Activated naive CD8-positive, alpha-beta T cell (primary cell): ENCODE results near the gene KRT5.

Source experiments
- H3K27ac Mint-ChIP-seq: one replicate; pipeline ENCODE4 v1.8.0; 2021; ENCODE audit warnings: mixed read lengths
- H3K27me3 Mint-ChIP-seq: one replicate; pipeline ENCODE4 v1.8.0; 2021; ENCODE audit warnings: mixed read lengths
- H3K36me3 Mint-ChIP-seq: one replicate; pipeline ENCODE4 v1.8.0; 2021; ENCODE audit warnings: mixed read lengths
- H3K4me1 Mint-ChIP-seq: one replicate; pipeline ENCODE4 v1.8.0; 2021; ENCODE audit warnings: low read depth, mixed read lengths
- H3K4me3 Mint-ChIP-seq: one replicate; pipeline ENCODE4 v1.8.0; 2021; ENCODE audit warnings: mild to moderate bottlenecking, mixed read lengths
- H3K9me3 Mint-ChIP-seq: one replicate; pipeline ENCODE4 v1.8.0; 2021; ENCODE audit warnings: low read depth, mixed read lengths

The KRT5 gene

GRCh38 chr12:52529417-52529816 is 9.2 kb upstream of the KRT5 start:
- H3K27me3 Mint-ChIP-seq = no peaks in the 10 kb centered on the region
- H3K27ac Mint-ChIP-seq = no peak overlapping the region
- no peak overlapping the region for H3K4me3 Mint-ChIP-seq
- no peaks in the 10 kb centered on the region for H3K9me3 Mint-ChIP-seq
- no peaks in the 10 kb centered on the region for H3K4me1 Mint-ChIP-seq
- H3K36me3 Mint-ChIP-seq = no peaks in the 10 kb centered on the region

GRCh38 chr12:52528641-52529143 is 8.5 kb upstream of the KRT5 start:
- no peaks in the 10 kb centered on the region for H3K27me3 Mint-ChIP-seq
- H3K27ac Mint-ChIP-seq = no peak overlapping the region
- H3K4me3 Mint-ChIP-seq = no peak overlapping the region
- H3K9me3 Mint-ChIP-seq = no peaks in the 10 kb centered on the region
- no peaks in the 10 kb centered on the region for H3K4me1 Mint-ChIP-seq
- no peaks in the 10 kb centered on the region for H3K36me3 Mint-ChIP-seq

DNA sequence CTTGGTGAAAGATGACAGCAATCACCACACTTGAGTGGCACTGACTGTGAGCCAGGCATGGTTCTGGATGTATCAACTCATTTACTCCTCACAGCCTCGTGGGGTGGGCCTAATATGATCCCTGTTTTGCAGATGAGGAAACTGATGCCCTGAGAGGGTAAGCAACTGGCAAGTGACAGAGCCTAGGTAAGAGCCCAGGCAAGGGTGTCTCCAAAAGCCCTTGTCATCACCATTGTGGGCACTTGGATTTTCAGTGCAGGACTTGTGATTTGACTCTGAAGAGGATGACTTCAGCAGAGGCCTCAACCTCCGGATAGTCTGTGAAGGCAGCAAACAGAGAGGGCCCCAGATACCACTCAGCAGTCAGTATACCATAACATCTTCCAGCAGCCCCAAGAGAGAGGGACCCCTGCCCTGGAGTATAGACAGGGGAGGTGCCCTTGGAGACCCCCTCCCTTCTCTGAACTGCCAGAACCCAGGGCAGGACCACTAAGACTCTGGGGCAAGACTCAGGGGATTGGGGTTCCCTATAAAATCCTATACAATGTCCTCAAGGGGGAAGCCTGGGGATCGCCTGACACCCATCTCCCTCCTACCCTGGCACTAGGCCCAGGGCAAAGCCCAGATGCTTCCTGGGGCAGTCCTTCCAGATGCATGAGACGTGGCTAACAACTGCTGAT is 7.1 kb upstream of the KRT5 start:
- H3K4me1 Mint-ChIP-seq = no peaks in the 10 kb centered on the region
- H3K9me3 Mint-ChIP-seq = no peaks in the 10 kb centered on the region
- no peak overlapping the region for H3K4me3 Mint-ChIP-seq
- H3K36me3 Mint-ChIP-seq = no peaks in the 10 kb centered on the region
- H3K27me3 Mint-ChIP-seq = no peaks in the 10 kb centered on the region
- H3K27ac Mint-ChIP-seq = no peak overlapping the region

GRCh38 chr12:52526511-52526951 is 6.3 kb upstream of the KRT5 start:
- Mint-ChIP-seq H3K9me3 (no peaks in the 10 kb centered on the region), H3K27ac (no peak overlapping the region), H3K36me3 (no peaks in the 10 kb centered on the region), H3K4me3 (no peak overlapping the region), H3K4me1 (no peaks in the 10 kb centered on the region), H3K27me3 (no peaks in the 10 kb centered on the region)

GRCh38 chr12:52525661-52526499 is 5.7 kb upstream of the KRT5 start:
- Mint-ChIP-seq H3K4me1 (no peaks in the 10 kb centered on the region), H3K9me3 (no peaks in the 10 kb centered on the region), H3K27me3 (no peaks in the 10 kb centered on the region), H3K27ac (no peak overlapping the region), H3K36me3 (no peaks in the 10 kb centered on the region), H3K4me3 (no peak overlapping the region)

- Mint-ChIP-seq H3K9me3 (no peaks in the 10 kb centered on the region), H3K27ac (no peak overlapping the region), H3K36me3 (no peaks in the 10 kb centered on the region), H3K27me3 (no peaks in the 10 kb centered on the region), H3K4me1 (no peaks in the 10 kb centered on the region), H3K4me3 (no peak overlapping the region)
Measured at GRCh38 chr12:52524898-52525591, 4.9 kb upstream of the KRT5 start.

DNA sequence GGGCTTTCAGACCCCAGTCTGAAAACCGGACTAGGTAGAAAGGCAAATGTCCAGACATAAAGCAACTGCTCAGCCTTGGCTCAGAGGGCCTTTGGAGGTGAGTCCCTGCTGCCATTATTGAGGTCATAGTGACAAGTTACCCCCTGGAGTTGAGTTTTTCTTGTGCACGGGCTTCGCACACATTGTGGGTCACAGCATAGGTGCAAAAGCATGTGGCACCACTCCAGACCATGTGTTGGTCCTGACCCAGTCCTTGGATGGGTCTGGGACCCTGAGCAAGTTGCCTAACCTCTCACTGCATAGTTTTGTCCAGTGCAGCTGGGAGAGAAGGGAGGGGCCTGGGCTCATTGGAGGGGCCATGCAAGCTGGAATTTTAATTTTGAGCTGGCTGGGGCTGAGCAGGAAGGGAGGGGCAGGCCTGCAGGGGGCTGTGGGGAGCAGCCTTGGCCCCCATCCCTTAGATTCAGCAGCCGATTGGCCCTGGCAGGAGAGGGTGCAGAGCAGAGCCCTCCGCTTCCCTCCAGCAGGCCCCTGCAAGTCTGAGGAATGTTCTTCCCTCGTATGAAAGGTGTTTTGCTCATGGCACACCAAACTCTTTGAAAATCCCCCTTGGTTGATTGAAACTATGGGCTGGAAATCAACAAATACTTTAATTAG is 4.2 kb upstream of the KRT5 start:
- Mint-ChIP-seq H3K4me3 (no peak overlapping the region), H3K9me3 (no peaks in the 10 kb centered on the region), H3K36me3 (no peaks in the 10 kb centered on the region), H3K4me1 (no peaks in the 10 kb centered on the region), H3K27me3 (no peaks in the 10 kb centered on the region), H3K27ac (no peak overlapping the region)

DNA sequence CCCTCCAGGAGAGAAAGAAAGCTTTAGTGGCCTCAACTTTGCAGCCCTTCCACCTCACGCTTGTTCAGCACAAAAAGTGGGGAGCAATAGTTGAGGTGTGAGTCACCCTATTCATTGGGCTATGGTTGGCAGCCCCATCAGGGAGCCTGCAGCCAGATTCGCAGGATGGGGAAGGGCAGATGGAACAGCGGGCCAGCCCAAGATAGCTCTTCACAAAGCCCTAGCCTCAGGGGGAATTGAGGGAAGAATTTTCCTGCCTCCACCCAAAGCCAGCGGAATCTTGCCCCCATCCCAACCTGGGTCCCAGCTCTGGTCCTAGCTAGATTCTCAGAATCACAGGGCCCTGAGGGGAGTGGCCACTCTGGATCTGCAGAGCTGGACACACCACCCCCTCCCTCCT is 3.6 kb upstream of the KRT5 start:
- Mint-ChIP-seq H3K36me3 (no peaks in the 10 kb centered on the region), H3K4me1 (no peaks in the 10 kb centered on the region), H3K27me3 (no peaks in the 10 kb centered on the region), H3K9me3 (no peaks in the 10 kb centered on the region), H3K27ac (no peak overlapping the region), H3K4me3 (no peak overlapping the region)

- no peaks in the 10 kb centered on the region for H3K4me1 Mint-ChIP-seq
- no peaks in the 10 kb centered on the region for H3K27me3 Mint-ChIP-seq
- no peak overlapping the region for H3K27ac Mint-ChIP-seq
- H3K9me3 Mint-ChIP-seq = no peaks in the 10 kb centered on the region
- no peak overlapping the region for H3K4me3 Mint-ChIP-seq
- H3K36me3 Mint-ChIP-seq = no peaks in the 10 kb centered on the region
Measured at GRCh38 chr12:52522346-52523011, 2.3 kb upstream of the KRT5 start.

DNA sequence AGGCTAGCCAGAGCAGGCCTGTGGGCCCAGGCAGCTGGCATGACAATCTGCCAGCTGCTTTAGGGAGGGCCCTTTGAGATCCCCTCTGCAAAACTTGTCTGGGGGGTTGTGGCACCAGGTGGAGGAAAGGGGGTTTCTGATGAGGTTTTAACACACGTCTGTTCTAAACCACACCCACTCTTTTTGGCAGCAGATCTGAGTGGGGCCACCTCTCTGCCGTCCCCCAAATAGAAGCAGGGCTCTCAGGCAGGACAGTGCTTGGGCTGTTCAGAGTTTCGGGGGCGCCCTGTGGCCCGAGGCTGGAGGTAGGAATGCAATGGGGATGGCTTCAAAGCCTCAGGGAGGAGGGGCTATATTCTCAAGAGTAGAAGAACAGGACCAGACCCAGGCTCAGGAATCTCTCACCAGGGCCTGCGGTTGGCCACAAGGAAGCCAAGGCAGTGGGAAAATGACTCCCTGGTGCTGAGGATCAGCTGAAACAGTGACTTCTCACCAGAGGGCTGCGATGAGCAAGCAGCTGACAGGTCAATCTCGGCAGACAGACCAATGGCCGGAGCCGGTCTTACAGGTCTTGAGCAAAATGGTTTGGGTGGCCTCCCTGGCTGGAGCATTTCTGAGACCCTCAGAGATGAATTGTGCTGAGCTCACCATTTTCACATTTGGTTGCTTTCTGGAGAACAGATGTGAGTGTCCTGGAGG is 1.5 kb upstream of the KRT5 start:
- H3K27me3 Mint-ChIP-seq = no peaks in the 10 kb centered on the region
- no peaks in the 10 kb centered on the region for H3K36me3 Mint-ChIP-seq
- H3K9me3 Mint-ChIP-seq = no peaks in the 10 kb centered on the region
- no peak overlapping the region for H3K27ac Mint-ChIP-seq
- H3K4me1 Mint-ChIP-seq = no peaks in the 10 kb centered on the region
- no peak overlapping the region for H3K4me3 Mint-ChIP-seq

GRCh38 chr12:52521175-52521567 is 977 bp upstream of the KRT5 start:
- no peaks in the 10 kb centered on the region for H3K4me1 Mint-ChIP-seq
- H3K9me3 Mint-ChIP-seq = no peaks in the 10 kb centered on the region
- no peak overlapping the region for H3K27ac Mint-ChIP-seq
- no peaks in the 10 kb centered on the region for H3K27me3 Mint-ChIP-seq
- no peak overlapping the region for H3K4me3 Mint-ChIP-seq
- no peaks in the 10 kb centered on the region for H3K36me3 Mint-ChIP-seq

- no peak overlapping the region for H3K27ac Mint-ChIP-seq
- no peaks in the 10 kb centered on the region for H3K9me3 Mint-ChIP-seq
- H3K4me3 Mint-ChIP-seq = no peak overlapping the region
- H3K4me1 Mint-ChIP-seq = no peaks in the 10 kb centered on the region
- H3K27me3 Mint-ChIP-seq = peaks cover under 1% of the 10 kb centered on the region
- no peaks in the 10 kb centered on the region for H3K36me3 Mint-ChIP-seq
Measured at GRCh38 chr12:52519387-52519703, 849 bp downstream of the KRT5 start.

- H3K4me1 Mint-ChIP-seq = no peaks in the 10 kb centered on the region
- no peak overlapping the region for H3K27ac Mint-ChIP-seq
- no peaks in the 10 kb centered on the region for H3K9me3 Mint-ChIP-seq
- no peaks in the 10 kb centered on the region for H3K36me3 Mint-ChIP-seq
- H3K4me3 Mint-ChIP-seq = no peak overlapping the region
- peaks cover 4% of the 10 kb centered on the region for H3K27me3 Mint-ChIP-seq
Measured at GRCh38 chr12:52518574-52519386, 1.4 kb downstream of the KRT5 start.
